Gastrocnemius medialis (tissue), 4 donors: ENCODE results near the gene RPL36AL. TPM values are rescaled to one million over a fixed set of nuclear protein-coding genes. Genes with fewer than 3 reads are reported as not detected.

Experiments used
- ATAC-seq, 2 donors: fragments of 150-250 bp; one replicate each; pipeline ENCODE4 v1.9.1; 2016
- DNase-seq, 2 donors: peaks; one replicate each; pipeline ENCODE4 v3.0.0-alpha.2; 2019
- H3K27ac ChIP-seq, 4 donors: fragments of 200-600 bp; sonication (generic); 1 replicate in 1 of 4; 2 replicates in 3 of 4; pipeline ENCODE4 v1.5.1; 2016 to 2018; ENCODE audit warnings: mild to moderate bottlenecking in 2 of 4, moderate library complexity in 1 of 4
- H3K27me3 ChIP-seq, 3 donors: fragments of 200-600 bp; sonication (generic) in 2 of 3; 1 replicate in 1 of 3; 2 replicates in 2 of 3; pipeline versions ENCODE4 v1.5.1 to v1.6.0; 2016 to 2019; ENCODE audit warnings: mild to moderate bottlenecking in 1 of 3, moderate library complexity in 1 of 3
- H3K36me3 ChIP-seq, 2 donors: fragments of 200-600 bp; sonication (generic) in 1 of 2; one replicate each; pipeline ENCODE4 v1.5.1; 2017 to 2018
- H3K4me1 ChIP-seq, 2 donors: fragments of 200-600 bp; sonication (generic) in 1 of 2; one replicate each; pipeline ENCODE4 v1.5.1; 2016 to 2017; ENCODE audit warnings: mild to moderate bottlenecking in 2 of 2
- H3K4me3 ChIP-seq, 4 donors: fragments of 200-600 bp; sonication (generic) in 3 of 4; 1 replicate in 1 of 4; 2 replicates in 3 of 4; pipeline ENCODE4 v1.5.1; 2016 to 2019; ENCODE audit warnings: mild to moderate bottlenecking in 2 of 4
- H3K9me3 ChIP-seq, 3 donors: fragments of 200-600 bp; sonication (generic) in 2 of 3; 1 replicate in 1 of 3; 2 replicates in 2 of 3; pipeline ENCODE4 v1.5.1; 2016 to 2019
- CTCF ChIP-seq, 5 experiments: fragments of 450-650 bp in 3 of 5; fragments of 200-600 bp in 2 of 5; sonication (generic) in 2 of 5; IDR thresholded peaks in 4 of 5; conservative IDR thresholded peaks in 1 of 5; 1 replicate in 4 of 5; 2 replicates in 1 of 5; pipeline ENCODE4 v1.5.1; 2016 to 2019; ENCODE audit warnings: antibody characterized with exemption in 5 of 5, mild to moderate bottlenecking in 3 of 5, moderate library complexity in 3 of 5
- POLR2A ChIP-seq, 2 donors: fragments of 450-650 bp; IDR thresholded peaks; one replicate each; pipeline ENCODE4 v1.6.1; 2017; ENCODE audit warnings: antibody characterized with exemption in 2 of 2, mild to moderate bottlenecking in 2 of 2, moderate library complexity in 2 of 2
- in situ Hi-C, 4 donors: fragments of 200-750 bp; cut with MboI; loops; one replicate each; pipeline versions ENCODE4 v1.15.0 to v1.8.0; 2017; ENCODE audit warnings: low sequenced_read_pairs in 4 of 4
- intact Hi-C: fragments of 100-400 bp; cut with DNase I; formaldehyde crosslinking; loops from one replicate; pipeline ENCODE4 v1.15.1; 2023; ENCODE audit warnings: low total_unique reads
- total RNA-seq, 4 donors: library from RNA; depleted of rRNA; stranded (reverse); fragments of >200 nt; gene quantifications; one replicate each; pipeline versions ENCODE4 v1.1.0 to v1.2.3, GENCODE V29; 2016

Gene RPL36AL
- total RNA-seq, 4 donors from 2014 or later: 156 to 226 (median 203) TPM

- Histone ChIP-seq H3K36me3 (peaks cover 0 to 27% of the 10 kb centered on the region in 2 donors), H3K4me3 (no peak overlapping the region), H3K4me1 (peaks cover 15 to 21% of the 10 kb centered on the region in 2 donors), H3K27me3 (no peaks in the 10 kb centered on the region), H3K27ac (no peak overlapping the region), H3K9me3 (no peaks in the 10 kb centered on the region)
- ATAC-seq: no peak
- intact Hi-C loops (no loop called here), in situ Hi-C loops (no loop called here)
- no peak for TF ChIP-seq CTCF (IDR thresholded peaks at IDR 0.05 in 4 of 5, conservative IDR thresholded peaks at IDR 0.05 in 1 of 5)
- no peak for TF ChIP-seq POLR2A (IDR thresholded peaks at IDR 0.05)
- DNase-seq: no peak
These were observed 42.3 kb downstream of the RPL36AL start for GRCh38 chr14:49578141-49578540.

- H3K27me3 ChIP-seq: no peaks in the 10 kb centered on the region
- intact Hi-C loops: no loop called here
- ATAC-seq: no peak
These were observed 46.4 kb downstream of the RPL36AL start for GRCh38 chr14:49574038-49574437.

GRCh38 chr14:49569281-49569680, 51.1 kb downstream of the RPL36AL start:
- Histone ChIP-seq H3K36me3 (no peaks in the 10 kb centered on the region), H3K4me1 (no peaks in the 10 kb centered on the region), H3K27me3 (no peaks in the 10 kb centered on the region), H3K27ac (no peak overlapping the region), H3K4me3 (no peak overlapping the region), H3K9me3 (no peaks in the 10 kb centered on the region)
- in situ Hi-C loops: no loop called here
- no peak for ATAC-seq
- TF ChIP-seq CTCF (IDR thresholded peaks at IDR 0.05 in 4 of 5, conservative IDR thresholded peaks at IDR 0.05 in 1 of 5) (no peak), POLR2A (IDR thresholded peaks at IDR 0.05) (no peak)
- DNase-seq: no peak
- intact Hi-C loops: no loop called here

More at GRCh38 chr14:49574038-49574437, 46.4 kb downstream of the RPL36AL start:
- peaks cover 0 to 17% of the 10 kb centered on the region in 2 donors for H3K36me3 ChIP-seq
- TF ChIP-seq POLR2A (IDR thresholded peaks at IDR 0.05) (no peak), CTCF (IDR thresholded peaks at IDR 0.05 in 4 of 5, conservative IDR thresholded peaks at IDR 0.05 in 1 of 5) (no peak)
- no peak for DNase-seq
- in situ Hi-C loops: no loop called here
- H3K9me3 ChIP-seq: no peaks in the 10 kb centered on the region
- no peak overlapping the region for H3K27ac ChIP-seq
- H3K4me3 ChIP-seq: no peak overlapping the region
- H3K4me1 ChIP-seq: peaks cover 3 to 10% of the 10 kb centered on the region in 2 donors

Other genes with a start within 250 kb of the RPL36AL start
- gene RPS29, start 34.2 kb downstream of the RPL36AL start, total RNA-seq: over 10,000 TPM in 1 of 4 donors, 1,000 to 10,000 TPM in 3; 6,799 to 10,395 (median 8,793) TPM
- 1 to 10 TPM; 1.3 to 5.8 (median 3.7) TPM for gene LRR1, start 21.7 kb downstream of the RPL36AL start, total RNA-seq
- 10 to 100 TPM in 2 of 4 donors, 1 to 10 TPM in 2; 7.2 to 11.5 (median 9.6) TPM for gene MGAT2, start 173 bp upstream of the RPL36AL start, total RNA-seq
- 1 to 10 TPM; 5.6 to 8.4 (median 6.9) TPM for gene DNAAF2, start 14.6 kb upstream of the RPL36AL start, total RNA-seq
- gene POLE2, start 67.6 kb upstream of the RPL36AL start, total RNA-seq: 1 to 10 TPM in 2 of 4 donors, not detected in 2; 1.5 to 3.6 TPM
- gene KLHDC1, start 72.5 kb upstream of the RPL36AL start, total RNA-seq: 1 to 10 TPM; 4.1 to 7.2 (median 4.7) TPM
- 10 to 100 TPM; 73.9 to 96.5 (median 82.3) TPM for gene KLHDC2, start 147.5 kb upstream of the RPL36AL start, total RNA-seq
- gene NEMF, start 232.2 kb upstream of the RPL36AL start, total RNA-seq: 10 to 100 TPM; 56.5 to 71.1 (median 65.2) TPM